Right lobe of liver (tissue), 4 donors: ENCODE measurements around the gene FAM219A.

ENCODE experiments used
- CTCF ChIP-seq, 4 donors: fragments of 200-600 bp in 3 of 4; fragments of 450-650 bp in 1 of 4; IDR thresholded peaks; one replicate each; pipeline versions ENCODE4 v1.5.1 to v1.8.0; 2016 to 2022; ENCODE audit warnings: antibody characterized with exemption in 4 of 4, mild to moderate bottlenecking in 2 of 4
- POLR2A ChIP-seq: fragments of 450-650 bp; IDR thresholded peaks from one replicate; pipeline ENCODE4 v1.6.1; 2017; ENCODE audit warnings: antibody characterized with exemption, mild to moderate bottlenecking
- donor health status: DM: no; HTN: no; CAD: no.
- donor health status: DM: no; HTN: no; CAD: no.
- donor health status: DM: no; HTN: yes; CAD: no.

DNA sequence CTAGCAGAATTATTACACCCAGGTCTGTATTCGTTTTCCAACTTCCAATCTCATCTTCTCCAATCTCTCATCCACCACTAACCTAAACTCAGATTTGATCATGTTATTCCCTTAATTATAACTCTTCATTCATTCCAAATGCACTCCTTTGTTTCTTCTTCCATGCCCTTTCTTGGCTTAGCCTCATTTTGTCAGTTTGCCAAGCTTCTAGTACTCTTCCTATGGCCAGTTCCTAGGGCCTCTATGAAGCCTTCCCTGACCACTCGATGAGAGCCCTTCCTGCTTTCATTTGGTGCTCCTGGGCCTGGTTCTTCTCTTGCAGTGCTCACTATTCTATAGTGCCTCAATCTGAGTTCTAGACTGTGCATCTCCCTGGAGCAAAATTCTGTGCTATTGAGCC lies 5.8 kb downstream of the FAM219A start:
- no peak for TF ChIP-seq POLR2A
- no peak for TF ChIP-seq CTCF (IDR thresholded peaks at IDR 0.05)
